ENCODE results near the gene CCNJL.
A peak's percentile ranks its signal among the peaks of the same experiment; 100 is the strongest.

The CCNJL gene

GRCh38 chr5:160245506-160246086 lies 66.8 kb downstream of the CCNJL start:
- no peak for TF ChIP-seq SPI1 (IDR thresholded peaks at IDR 0.05; ENCODE audit: low read depth, low read length)
- TF ChIP-seq POLR2A (IDR thresholded peaks at IDR 0.05; ENCODE audit: low read depth, low read length), result no peak
- TF ChIP-seq TAF1 (IDR thresholded peaks at IDR 0.05; ENCODE audit: low read depth, low read length), result no peak
- TF ChIP-seq PAX5 (IDR thresholded peaks at IDR 0.05; ENCODE audit: insufficient read depth, low read length, severe bottlenecking), result no peak
- TF ChIP-seq POLR2AphosphoS5 (IDR thresholded peaks at IDR 0.05; ENCODE audit: low read depth, low read length), result no peak
- no peak for TF ChIP-seq POU2F2 (IDR thresholded peaks at IDR 0.05; ENCODE audit: low read depth, low read length)
- FAIRE-seq, result no peak
- DNase-seq (ENCODE audit: insufficient read length, low spot score), result no peak

GRCh38 chr5:160242145-160242544 lies 70.2 kb downstream of the CCNJL start:
- DNase-seq (ENCODE audit: insufficient read length, low spot score), result no peak
- FAIRE-seq, result no peak
- TF ChIP-seq POLR2AphosphoS5 (IDR thresholded peaks at IDR 0.05; ENCODE audit: low read depth, low read length), result no peak
- TF ChIP-seq POLR2A (IDR thresholded peaks at IDR 0.05; ENCODE audit: low read depth, low read length), result no peak
- no peak for TF ChIP-seq SPI1 (IDR thresholded peaks at IDR 0.05; ENCODE audit: low read depth, low read length)
- TF ChIP-seq POU2F2 (IDR thresholded peaks at IDR 0.05; ENCODE audit: low read depth, low read length), result no peak
- TF ChIP-seq PAX5 (IDR thresholded peaks at IDR 0.05; ENCODE audit: insufficient read depth, low read length, severe bottlenecking), result no peak
- no peak for TF ChIP-seq TAF1 (IDR thresholded peaks at IDR 0.05; ENCODE audit: low read depth, low read length)

GRCh38 chr5:160240350-160240749 lies 72.0 kb downstream of the CCNJL start:
- FAIRE-seq (no peak), DNase-seq (ENCODE audit: insufficient read length, low spot score) (no peak)
- TF ChIP-seq PAX5 (IDR thresholded peaks at IDR 0.05; ENCODE audit: insufficient read depth, low read length, severe bottlenecking) (no peak), TAF1 (IDR thresholded peaks at IDR 0.05; ENCODE audit: low read depth, low read length) (no peak), POLR2AphosphoS5 (IDR thresholded peaks at IDR 0.05; ENCODE audit: low read depth, low read length) (no peak), POU2F2 (IDR thresholded peaks at IDR 0.05; ENCODE audit: low read depth, low read length) (no peak), POLR2A (IDR thresholded peaks at IDR 0.05; ENCODE audit: low read depth, low read length) (no peak), SPI1 (IDR thresholded peaks at IDR 0.05; ENCODE audit: low read depth, low read length) (no peak)

- TF ChIP-seq POU2F2 (IDR thresholded peaks at IDR 0.05; ENCODE audit: low read depth, low read length) (no peak), POLR2A (IDR thresholded peaks at IDR 0.05; ENCODE audit: low read depth, low read length) (no peak), TAF1 (IDR thresholded peaks at IDR 0.05; ENCODE audit: low read depth, low read length) (no peak), SPI1 (IDR thresholded peaks at IDR 0.05; ENCODE audit: low read depth, low read length) (no peak), PAX5 (IDR thresholded peaks at IDR 0.05; ENCODE audit: insufficient read depth, low read length, severe bottlenecking) (no peak), POLR2AphosphoS5 (IDR thresholded peaks at IDR 0.05; ENCODE audit: low read depth, low read length) (no peak)
- FAIRE-seq (no peak), DNase-seq (ENCODE audit: insufficient read length, low spot score) (no peak)
These were observed 74.7 kb downstream of the CCNJL start for GRCh38 chr5:160237571-160238093.

DNA sequence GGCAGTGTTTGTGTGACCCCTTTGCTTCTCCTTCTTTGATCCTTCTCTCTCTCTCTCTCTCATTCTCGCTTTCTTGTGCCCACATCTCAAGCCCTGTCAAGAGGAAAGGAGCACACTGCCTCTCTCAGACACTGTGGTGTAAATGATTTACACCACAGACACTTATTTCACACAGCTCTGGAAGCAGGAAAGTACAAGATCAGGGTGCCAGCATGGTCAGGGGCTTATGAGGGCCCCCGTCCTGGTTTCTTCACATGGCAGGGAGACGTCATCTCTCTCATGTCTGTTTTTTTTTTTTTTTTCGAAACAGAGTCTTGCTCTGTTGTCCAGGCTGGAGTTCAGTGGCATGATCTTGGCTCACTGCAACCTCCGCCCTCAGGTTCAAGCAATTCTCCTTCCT lies 76.6 kb downstream of the CCNJL start:
- TF ChIP-seq SPI1 (IDR thresholded peaks at IDR 0.05; ENCODE audit: low read depth, low read length), result no peak
- no peak for TF ChIP-seq POLR2AphosphoS5 (IDR thresholded peaks at IDR 0.05; ENCODE audit: low read depth, low read length)
- TF ChIP-seq POU2F2 (IDR thresholded peaks at IDR 0.05; ENCODE audit: low read depth, low read length), result no peak
- no peak for TF ChIP-seq PAX5 (IDR thresholded peaks at IDR 0.05; ENCODE audit: insufficient read depth, low read length, severe bottlenecking)
- TF ChIP-seq TAF1 (IDR thresholded peaks at IDR 0.05; ENCODE audit: low read depth, low read length), result no peak
- no peak for DNase-seq (ENCODE audit: insufficient read length, low spot score)
- no peak for FAIRE-seq

DNA sequence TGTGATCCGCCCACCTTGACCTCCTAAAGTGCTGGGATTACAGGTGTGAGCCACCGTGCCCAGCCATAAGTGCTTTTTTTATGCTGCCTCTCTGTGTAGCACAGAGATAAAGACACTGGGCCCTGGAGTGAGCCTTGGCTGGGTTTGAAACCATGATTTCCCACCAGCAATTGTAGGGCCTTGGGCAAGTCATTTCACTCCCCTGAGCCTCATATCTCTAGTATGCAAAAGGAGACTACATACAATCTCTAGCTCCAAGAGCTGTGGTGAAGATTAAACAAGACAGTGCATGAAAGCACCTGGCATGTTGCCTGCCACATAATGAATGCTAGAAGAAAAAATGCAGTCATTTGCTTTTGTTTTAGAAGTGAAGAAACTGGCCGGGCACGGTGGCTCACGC lies 79.1 kb downstream of the CCNJL start:
- DNase-seq (ENCODE audit: insufficient read length, low spot score) (no peak), FAIRE-seq (peak; percentile 43)
- no peak for TF ChIP-seq POLR2AphosphoS5 (IDR thresholded peaks at IDR 0.05; ENCODE audit: low read depth, low read length)
- no peak for TF ChIP-seq PAX5 (IDR thresholded peaks at IDR 0.05; ENCODE audit: insufficient read depth, low read length, severe bottlenecking)
- no peak for TF ChIP-seq POLR2A (IDR thresholded peaks at IDR 0.05; ENCODE audit: low read depth, low read length)

DNA sequence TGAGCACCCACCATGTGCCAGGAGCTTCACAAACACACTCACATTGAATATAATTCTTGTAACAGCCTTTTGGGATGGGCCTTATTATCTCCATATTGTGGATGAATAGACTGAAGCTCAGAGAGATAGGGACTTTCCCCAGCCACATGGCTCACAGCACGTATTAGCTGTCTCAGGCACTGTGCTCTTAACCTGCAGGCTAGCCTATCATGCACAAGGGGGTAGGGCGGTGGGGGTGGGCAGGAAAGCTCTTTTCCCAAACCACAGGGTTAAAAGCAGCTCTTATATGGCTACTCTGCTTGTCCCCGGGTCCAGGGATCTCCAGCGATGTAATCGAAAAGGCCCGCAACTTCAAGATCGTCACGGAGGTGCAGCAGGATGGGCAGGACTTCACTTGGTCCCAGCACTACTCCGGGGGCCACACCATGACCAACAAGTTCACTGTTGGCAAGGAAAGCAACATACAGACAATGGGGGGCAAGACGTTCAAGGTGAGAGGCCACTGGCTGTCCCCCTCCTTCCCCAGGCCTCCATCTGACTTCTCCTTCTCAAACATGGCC lies 80.5 kb downstream of the CCNJL start:
- TF ChIP-seq POLR2A (IDR thresholded peaks at IDR 0.05; ENCODE audit: low read depth, low read length) (no peak), POLR2AphosphoS5 (IDR thresholded peaks at IDR 0.05; ENCODE audit: low read depth, low read length) (no peak), TAF1 (IDR thresholded peaks at IDR 0.05; ENCODE audit: low read depth, low read length) (no peak)
- DNase-seq (ENCODE audit: insufficient read length, low spot score) (no peak), FAIRE-seq (peak; percentile 54)

DNA sequence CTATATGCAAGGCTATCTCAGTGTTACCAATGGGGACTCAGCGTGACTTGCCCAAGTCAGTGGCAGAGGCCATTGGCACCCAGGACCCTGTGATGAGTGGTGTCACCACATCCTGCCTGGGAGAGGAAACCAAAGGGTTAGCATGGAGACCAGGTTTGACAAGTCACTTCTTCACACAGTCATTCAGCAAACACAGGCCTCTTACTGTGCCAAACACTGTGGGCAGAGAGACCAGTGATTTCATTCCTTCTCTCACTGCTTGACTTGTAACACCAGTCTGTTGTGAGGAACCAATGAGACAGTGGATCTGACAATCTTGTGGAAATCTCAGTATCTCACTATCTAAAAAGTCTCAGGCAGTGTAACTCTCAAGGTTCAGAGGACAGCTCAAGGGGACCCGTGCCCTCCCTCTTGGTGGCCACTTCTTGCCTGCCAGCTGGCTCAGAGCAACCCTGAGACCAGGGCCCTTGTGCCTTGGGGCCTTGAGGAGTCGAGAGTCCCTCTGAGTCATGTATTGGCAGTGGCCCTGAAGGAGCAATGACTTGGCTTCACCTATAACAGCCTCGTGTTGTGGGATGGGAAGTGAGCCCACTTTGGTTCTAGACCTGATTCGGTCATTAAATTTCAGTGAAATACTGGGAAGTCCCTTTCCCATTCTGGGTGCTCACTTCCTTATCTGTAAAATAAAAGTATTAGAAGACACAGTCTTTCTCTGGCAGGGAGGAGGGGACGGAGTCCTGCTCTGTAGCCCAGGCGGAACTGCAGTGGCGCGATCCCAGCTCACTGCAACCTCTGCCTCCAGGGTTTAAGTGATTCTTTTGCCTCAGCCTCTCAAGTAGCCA lies 81.5 kb downstream of the CCNJL start:
- DNase-seq (ENCODE audit: insufficient read length, low spot score), result no peak
- peak; percentile 87 for FAIRE-seq
- TF ChIP-seq SPI1 (IDR thresholded peaks at IDR 0.05; ENCODE audit: low read depth, low read length) (peak; percentile 85), PAX5 (IDR thresholded peaks at IDR 0.05; ENCODE audit: insufficient read depth, low read length, severe bottlenecking) (no peak)

DNA sequence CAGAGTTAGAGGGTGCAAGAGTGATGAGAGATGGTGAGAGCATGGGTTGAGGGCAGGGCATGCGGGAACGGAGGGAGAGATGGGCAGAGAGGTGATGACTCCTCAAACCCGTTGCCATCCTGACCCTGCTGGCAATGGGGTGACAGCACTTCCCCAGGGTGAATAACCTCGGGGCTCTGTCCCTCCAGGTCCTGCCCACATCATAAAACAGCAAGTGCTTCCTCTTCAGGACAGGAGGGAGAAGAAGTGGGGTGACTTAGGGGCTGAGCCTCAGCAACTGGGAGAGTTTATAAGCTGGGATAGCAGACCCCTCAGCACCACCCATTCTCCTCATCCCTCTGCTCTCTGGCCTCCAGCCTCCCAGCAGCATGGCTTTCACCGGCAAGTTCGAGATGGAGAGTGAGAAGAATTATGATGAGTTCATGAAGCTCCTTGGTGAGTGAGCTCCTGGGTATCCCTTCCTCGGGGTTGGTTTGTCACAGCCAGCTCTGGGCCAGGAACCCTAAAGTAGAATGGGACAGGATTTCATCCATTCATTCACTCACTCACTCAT lies 83.1 kb downstream of the CCNJL start, which contains the start of gene FABP6:
FABP6 (plus strand) TSS at position 317 of the 553 bp plus-strand sequence; CDS start at position 369, 52 bp downstream.
- FAIRE-seq (no peak), DNase-seq (ENCODE audit: insufficient read length, low spot score) (no peak)
- TF ChIP-seq POLR2A (IDR thresholded peaks at IDR 0.05; ENCODE audit: low read depth, low read length), result no peak
- TF ChIP-seq TAF1 (IDR thresholded peaks at IDR 0.05; ENCODE audit: low read depth, low read length), result no peak
- TF ChIP-seq POLR2AphosphoS5 (IDR thresholded peaks at IDR 0.05; ENCODE audit: low read depth, low read length), result no peak
- TF ChIP-seq SPI1 (IDR thresholded peaks at IDR 0.05; ENCODE audit: low read depth, low read length), result no peak
- TF ChIP-seq PAX5 (IDR thresholded peaks at IDR 0.05; ENCODE audit: insufficient read depth, low read length, severe bottlenecking), result no peak
- TF ChIP-seq POU2F2 (IDR thresholded peaks at IDR 0.05; ENCODE audit: low read depth, low read length), result no peak
